Measurements from ENCODE around the gene PHYKPL. TPM values are rescaled to one million over a fixed set of nuclear protein-coding genes. Genes with fewer than 3 reads are reported as not detected.

Gene PHYKPL
- total and polyA plus RNA-seq, 2 donors (not counting 1 experiment from before 2014, with no cell fraction given): 263 to 313 TPM

GRCh38 chr5:178208540-178209227, 23.9 kb downstream of the PHYKPL start:
- POLR2A ChIA-PET: no interaction called here
- intact Hi-C loops (cut with micrococcal nuclease): no loop called here
- H3K79me2 ChIP-seq (ENCODE audit: control insufficient read depth, insufficient read depth, low read length): peaks cover 36% of the 10 kb centered on the region

More at GRCh38 chr5:178208540-178209227, 23.9 kb downstream of the PHYKPL start:
- Histone ChIP-seq H4K20me1 (ENCODE audit: control insufficient read depth, insufficient read depth, low read length, poor library complexity, severe bottlenecking) (peaks cover 68% of the 10 kb centered on the region), H3K9me3 (ENCODE audit: control extremely low read depth in 1 of 3, control insufficient read depth in 2 of 3, insufficient read depth in 1 of 3, low read length in 2 of 3) (no peaks in the 10 kb centered on the region), H3K4me3 (ENCODE audit: control extremely low read depth in 1 of 5, extremely low read depth in 1 of 5, insufficient read depth in 1 of 5, low read depth in 2 of 5, low read length in 4 of 5) (no peak overlapping the region), H3K4me1 (ENCODE audit: control insufficient read depth in 2 of 2, insufficient read depth in 2 of 2, low read length in 2 of 2) (peaks cover 12 to 16% of the 10 kb centered on the region in 2 donors), H3K36me3 (replicated peaks in 1 of 2; ENCODE audit: control extremely low read depth in 1 of 2, control insufficient read depth in 1 of 2, extremely low read depth in 1 of 2, insufficient read depth in 2 of 2, low read length in 1 of 2) (peaks cover 0 to 76% of the 10 kb centered on the region in 2 experiments), H3K27me3 (replicated peaks in 1 of 4; ENCODE audit: control extremely low read depth in 1 of 4, control insufficient read depth in 3 of 4, insufficient read depth in 4 of 4, low read length in 3 of 4) (no peaks in the 10 kb centered on the region), H2AFZ (ENCODE audit: insufficient read depth, low read depth, low read length, poor library complexity, severe bottlenecking) (no peak overlapping the region), H3K4me2 (replicated peaks; ENCODE audit: low read depth, low read length, poor library complexity, severe bottlenecking) (no peak overlapping the region), H3K27ac (ENCODE audit: low read length in 2 of 2) (no peak overlapping the region), H3K9ac (ENCODE audit: low read length) (no peak overlapping the region)
- CTCF ChIA-PET: no interaction called here
- DNase-seq (no peak), ATAC-seq (ENCODE audit: low read depth) (no peak)
- 100% methylated on average over 2 of the region's 5 CpGs for WGBS (ENCODE audit: insufficient coverage)
- peak overlapping the region; percentile 46 for H3K27ac Mint-ChIP-seq
- peaks cover 27% of the 10 kb centered on the region for H3K4me1 Mint-ChIP-seq
- H3K9me3 Mint-ChIP-seq (ENCODE audit: insufficient read depth): no peaks in the 10 kb centered on the region
- no peaks in the 10 kb centered on the region for H3K27me3 Mint-ChIP-seq
- no peak for TF ChIP-seq EZH2 (IDR thresholded peaks at IDR 0.05; ENCODE audit: borderline replicate concordance, insufficient read depth, low read depth, low read length, poor library complexity, severe bottlenecking)
- no peak for TF ChIP-seq CTCF (IDR thresholded peaks at IDR 0.05)
- no peak overlapping the region for H3K4me3 Mint-ChIP-seq

Data from B cell (primary cell).